Erythroblast (primary cell): ENCODE results near the gene KIF6.

Source experiments
- GATA1 ChIP-seq: IDR thresholded peaks from 2 replicates; pipeline ENCODE4 v1.6.1; 2011; ENCODE audit warnings: low read depth, mild to moderate bottlenecking, control low read depth, low read length, moderate library complexity
- POLR2A ChIP-seq: IDR thresholded peaks from 2 replicates; pipeline ENCODE4 v1.6.1; 2011; ENCODE audit warnings: mild to moderate bottlenecking, low read length

- TF ChIP-seq POLR2A: no peak
- TF ChIP-seq GATA1: no peak
Measured at GRCh38 chr6:39361657-39362486, 363.3 kb downstream of the KIF6 start.
